ENCODE measurements around the gene CHM.

- TF ChIP-seq CTCF (IDR thresholded peaks at IDR 0.05) (no peak), POLR2A (IDR thresholded peaks at IDR 0.05) (no peak)
These were observed 48.4 kb downstream of the CHM start for GRCh38 chrX:85998954-85999353.

Measured in esophagus squamous epithelium (tissue), 4 donors.